ENCODE results near the gene MAT2A.
"Not testable (repeated sequence)": the region's sequence is repeated elsewhere in the genome, so short reads cannot be mapped to it uniquely, and the experiment has no call there.

MAT2A gene

GRCh38 chr2:85524336-85524908 lies 14.5 kb upstream of the MAT2A start:
- DNase-seq (ENCODE audit: low read depth, low spot score): no peak

DNA sequence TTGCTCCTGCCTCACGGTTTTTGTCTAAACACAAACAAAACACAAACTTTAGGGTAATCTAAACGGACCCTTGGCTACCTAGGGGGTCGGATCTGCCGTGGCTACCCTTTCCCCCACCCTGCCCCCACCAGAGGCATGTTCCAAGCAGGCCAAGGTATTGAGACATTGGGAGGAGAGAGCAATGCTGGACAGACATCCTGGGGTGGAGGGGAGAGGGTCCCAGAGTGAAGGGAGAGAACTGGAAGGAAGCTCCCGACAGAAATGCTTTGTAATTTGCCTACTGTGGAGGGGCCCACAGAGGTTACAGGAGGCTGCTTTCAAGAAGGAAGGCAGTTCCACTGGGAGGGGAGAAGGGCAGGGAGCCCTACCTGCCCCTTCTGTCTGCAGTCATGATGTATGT lies 13.9 kb upstream of the MAT2A start:
- no peak for DNase-seq (ENCODE audit: low read depth, low spot score)

DNA sequence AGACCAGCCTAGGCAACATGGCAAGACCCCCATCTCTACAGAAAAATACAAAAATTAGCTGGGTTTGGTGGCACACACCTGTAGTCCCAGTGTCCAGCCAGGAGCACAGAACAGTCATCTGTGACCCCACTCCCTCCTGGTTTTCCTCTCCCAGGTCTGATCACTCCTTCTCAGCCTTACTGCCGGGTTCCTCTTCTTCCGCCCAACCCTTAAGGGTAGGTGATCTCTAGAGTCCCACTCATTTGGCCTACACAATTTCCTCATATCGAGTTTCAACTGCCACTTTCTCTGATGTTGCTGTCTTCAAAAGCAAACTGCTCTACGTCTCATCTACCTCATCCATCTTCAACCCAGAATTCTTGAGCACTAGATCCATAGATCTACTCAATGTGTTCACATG lies 13.4 kb upstream of the MAT2A start:
- DNase-seq (ENCODE audit: low read depth, low spot score): no peak

GRCh38 chr2:85527787-85528186 lies 11.2 kb upstream of the MAT2A start:
- no peak for DNase-seq (ENCODE audit: low read depth, low spot score)

DNA sequence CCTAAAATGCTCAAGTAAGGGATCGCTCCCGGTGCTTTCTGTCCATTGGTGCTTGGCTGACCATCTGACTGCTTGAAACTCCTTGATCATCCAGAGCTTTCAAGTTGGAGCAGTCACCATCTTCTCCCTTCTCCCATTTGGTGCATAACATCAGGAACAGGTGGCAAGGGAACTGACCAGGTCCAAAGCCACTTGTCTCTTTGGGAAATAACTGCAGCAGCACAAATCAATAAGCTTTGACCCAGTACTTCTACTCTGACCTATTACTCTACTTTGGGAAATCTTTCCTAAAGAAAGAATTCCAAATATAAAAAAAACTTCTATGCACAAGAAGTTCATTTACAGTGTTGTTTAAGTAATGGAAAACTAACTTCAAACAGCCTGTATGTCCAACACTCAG lies 10.6 kb upstream of the MAT2A start:
- no peak for DNase-seq (ENCODE audit: low read depth, low spot score)

- DNase-seq (ENCODE audit: low read depth, low spot score): no peak
Measured at GRCh38 chr2:85529809-85530208, 9.2 kb upstream of the MAT2A start.

DNA sequence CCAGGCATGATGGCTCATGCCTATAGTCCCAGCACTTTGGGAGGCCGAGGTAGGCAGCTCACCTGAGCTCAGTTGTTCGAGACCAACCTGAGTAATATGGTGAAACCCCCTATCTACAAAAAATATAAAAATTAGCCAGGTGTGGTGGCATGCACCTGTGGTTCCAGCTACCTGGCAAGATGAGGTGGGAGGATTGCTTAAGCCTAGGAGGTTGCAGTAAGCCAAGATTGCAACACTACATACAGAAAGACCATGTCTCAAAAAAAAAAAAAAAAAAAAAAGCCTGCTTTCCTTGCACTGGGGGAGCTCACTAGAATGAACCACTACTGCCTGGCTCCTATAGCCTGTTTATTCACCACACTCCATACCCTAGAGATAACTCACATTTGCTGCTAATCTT lies 7.4 kb upstream of the MAT2A start:
- no peak for DNase-seq (ENCODE audit: low read depth, low spot score)

GRCh38 chr2:85534099-85534498 lies 4.9 kb upstream of the MAT2A start:
- DNase-seq (ENCODE audit: low read depth, low spot score): no peak

DNA sequence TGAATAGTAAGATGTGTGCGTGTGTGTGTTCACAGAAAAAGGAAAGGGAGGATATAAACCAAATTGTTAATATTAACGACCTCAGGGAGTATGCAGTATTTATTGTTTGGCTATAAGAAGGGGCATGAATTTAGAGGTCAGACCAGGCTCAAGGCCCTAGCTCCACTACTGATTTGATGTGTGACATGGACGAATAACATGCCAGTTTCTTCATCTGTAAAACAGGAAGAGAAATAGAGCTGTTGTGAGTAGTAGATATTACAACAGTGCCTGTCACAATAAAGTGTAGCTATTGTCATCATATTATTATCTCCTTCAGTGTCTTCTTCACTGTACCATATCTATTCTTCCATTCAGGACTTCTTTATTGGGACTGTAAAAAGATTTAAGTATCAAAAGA lies 4.1 kb upstream of the MAT2A start:
- no peak for DNase-seq (ENCODE audit: low read depth, low spot score)

DNA sequence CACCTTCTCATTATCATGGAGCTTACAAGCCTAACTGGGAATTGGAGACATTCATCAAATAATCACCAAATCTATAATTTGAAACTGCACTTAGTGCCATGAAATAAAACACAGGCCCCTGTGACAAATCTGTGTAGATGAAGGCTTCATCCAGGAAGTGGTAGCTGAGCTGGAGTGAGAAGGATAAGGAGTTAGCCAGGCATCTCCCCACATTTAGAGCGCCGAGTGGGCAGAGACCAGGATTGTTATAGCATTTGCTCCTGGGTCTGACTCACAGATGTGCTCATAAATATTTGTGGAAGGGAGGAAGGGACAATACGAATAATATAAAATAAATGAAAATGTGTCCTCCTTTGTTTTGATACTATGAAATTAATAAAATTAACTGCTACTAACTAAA lies 2.5 kb upstream of the MAT2A start:
- DNase-seq (ENCODE audit: low read depth, low spot score): no peak

GRCh38 chr2:85537600-85538506 lies 1.1 kb upstream of the MAT2A start:
- DNase-seq (ENCODE audit: low read depth, low spot score): no peak

GRCh38 chr2:85539361-85540132 lies 579 bp downstream of the MAT2A start:
- DNase-seq (ENCODE audit: low read depth, low spot score): peak; percentile 61

DNA sequence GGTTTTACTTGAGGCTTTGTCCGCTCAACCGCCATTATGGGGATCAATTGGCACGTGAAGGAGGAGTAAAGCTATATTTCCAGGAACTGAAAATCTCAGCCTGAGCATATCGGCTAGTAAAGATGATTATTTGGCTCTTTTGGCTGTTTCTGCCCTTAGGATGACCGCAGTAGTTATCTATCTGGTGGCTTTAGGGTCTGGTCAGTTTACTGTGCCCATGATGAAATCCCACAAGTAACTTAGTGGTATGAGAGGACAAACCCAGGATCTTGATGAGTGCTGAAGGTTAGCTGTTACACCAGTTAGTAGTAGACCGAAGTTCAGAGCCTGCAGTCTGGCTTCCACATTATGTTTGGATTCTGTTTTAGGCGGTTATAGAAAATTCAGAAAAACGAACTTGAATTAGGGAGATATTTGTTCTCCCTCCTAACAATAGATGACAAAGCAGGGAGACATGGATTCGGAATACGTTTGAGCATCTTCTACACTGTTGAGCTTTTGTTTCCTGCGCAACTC lies 1.2 kb downstream of the MAT2A start:
- DNase-seq (ENCODE audit: low read depth, low spot score): no peak

- no peak for DNase-seq (ENCODE audit: low read depth, low spot score)
Measured at GRCh38 chr2:85541262-85541661, 2.3 kb downstream of the MAT2A start.

DNA sequence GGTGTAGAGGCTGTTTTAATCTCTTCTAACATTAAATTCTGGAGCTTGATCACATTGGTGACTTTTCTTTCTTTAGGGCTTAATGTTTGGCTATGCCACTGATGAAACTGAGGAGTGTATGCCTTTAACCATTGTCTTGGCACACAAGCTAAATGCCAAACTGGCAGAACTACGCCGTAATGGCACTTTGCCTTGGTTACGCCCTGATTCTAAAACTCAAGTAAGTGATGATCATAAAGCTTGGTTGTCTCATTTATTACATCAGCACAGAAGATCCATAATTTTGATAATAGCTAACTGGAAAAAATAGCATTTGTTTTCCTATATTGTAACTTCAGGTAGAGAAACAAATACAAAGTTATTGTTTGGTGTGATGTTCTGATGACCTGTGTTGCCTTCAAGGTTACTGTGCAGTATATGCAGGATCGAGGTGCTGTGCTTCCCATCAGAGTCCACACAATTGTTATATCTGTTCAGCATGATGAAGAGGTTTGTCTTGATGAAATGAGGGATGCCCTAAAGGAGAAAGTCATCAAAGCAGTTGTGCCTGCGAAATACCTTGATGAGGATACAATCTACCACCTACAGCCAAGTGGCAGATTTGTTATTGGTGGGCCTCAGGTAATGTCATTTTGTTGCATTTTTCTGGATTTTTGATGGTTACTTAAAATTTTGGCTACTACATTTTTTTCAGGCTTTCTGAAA lies 2.9 kb downstream of the MAT2A start:
- no peak for DNase-seq (ENCODE audit: low read depth, low spot score)

GRCh38 chr2:85542777-85543176 lies 3.8 kb downstream of the MAT2A start:
- DNase-seq (ENCODE audit: low read depth, low spot score): no peak

DNA sequence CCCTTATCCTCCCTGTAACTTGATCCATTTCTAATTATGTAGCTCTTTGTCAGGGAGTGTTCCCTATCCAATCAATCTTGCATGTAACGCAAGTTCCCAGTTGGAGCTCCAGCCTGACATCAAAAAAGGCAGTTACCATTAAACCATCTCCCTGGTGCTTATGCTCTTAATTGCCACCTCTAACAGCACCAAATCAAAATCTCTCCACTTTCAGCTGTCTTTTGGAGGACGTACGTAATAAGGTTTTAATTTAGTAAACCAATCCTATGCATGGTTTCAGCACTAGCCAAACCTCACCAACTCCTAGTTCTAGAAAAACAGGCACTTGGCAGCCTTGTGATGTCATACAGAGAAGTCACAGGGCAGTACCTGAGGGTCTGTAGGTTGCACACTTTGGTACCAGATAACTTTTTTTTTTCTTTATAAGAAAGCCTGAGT lies 5.3 kb downstream of the MAT2A start:
- not testable (repeated sequence) for DNase-seq (ENCODE audit: low read depth, low spot score)

- DNase-seq (ENCODE audit: low read depth, low spot score): not testable (repeated sequence)
Measured at GRCh38 chr2:85544915-85545779, 6.2 kb downstream of the MAT2A start.

DNA sequence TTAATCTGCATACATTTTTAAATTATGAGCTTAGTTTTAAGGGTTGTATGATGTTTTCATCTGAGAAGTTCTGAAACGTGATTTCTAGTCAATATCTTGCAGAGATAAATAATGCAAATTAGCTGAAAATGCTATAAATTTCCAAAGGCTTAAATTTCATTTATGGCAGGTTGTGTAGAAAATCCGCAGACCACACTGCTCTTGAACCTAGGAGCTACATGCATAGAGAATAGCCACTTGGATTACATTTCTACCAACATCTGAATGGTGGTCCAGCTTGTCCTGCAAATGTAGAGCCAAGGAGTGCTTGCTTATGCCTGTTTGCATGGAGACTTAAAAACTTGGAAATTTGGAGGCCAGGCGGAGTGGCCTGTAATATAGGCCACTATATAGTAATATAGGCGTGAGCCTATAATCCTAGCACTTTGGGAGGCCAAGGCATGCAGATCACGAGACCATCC lies 6.8 kb downstream of the MAT2A start:
- DNase-seq (ENCODE audit: low read depth, low spot score): no peak

DNA sequence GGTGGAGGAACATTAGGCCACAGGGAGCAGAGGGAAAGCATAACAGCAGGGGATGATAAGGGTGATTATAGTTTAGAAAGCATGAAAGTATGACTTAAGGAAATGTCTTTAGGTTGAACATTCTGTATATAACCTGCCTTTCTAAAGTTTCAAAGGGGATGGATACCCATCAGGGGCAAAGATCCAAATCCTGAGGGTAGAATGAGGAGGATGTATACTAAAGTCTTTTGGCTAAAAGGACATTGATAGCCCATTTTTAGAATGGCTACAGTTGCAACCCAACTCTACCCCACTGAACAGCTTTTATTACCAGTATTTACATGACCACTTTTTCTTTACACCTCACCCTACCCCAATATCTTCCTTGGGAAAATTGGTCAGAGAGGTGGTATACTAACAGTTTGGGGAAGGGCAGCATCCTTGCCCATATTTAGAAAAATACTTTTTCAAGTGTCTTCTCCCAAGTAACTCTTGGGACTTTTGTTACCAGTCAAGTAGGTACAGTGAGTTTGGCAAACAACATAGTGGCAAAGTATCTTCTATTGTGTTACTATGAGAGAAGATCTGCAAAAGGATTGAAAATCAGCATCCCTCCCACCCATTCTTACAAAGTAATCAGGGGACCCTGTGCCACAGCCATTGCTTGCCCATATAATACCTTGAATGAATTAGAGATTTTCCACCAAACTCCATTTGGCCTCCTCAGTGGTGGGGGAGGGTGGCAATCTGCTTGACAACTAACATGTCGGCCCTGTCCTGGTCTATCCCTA lies 8.3 kb downstream of the MAT2A start:
- no peak for DNase-seq (ENCODE audit: low read depth, low spot score)

Data from activated CD4-positive, CD25-positive, alpha-beta regulatory T cell treated with anti-CD3 and anti-CD28 coated beads, Interleukin-2, amount 50 U/mL, for 16 hours (primary cell).